T follicular helper cell (primary cell): ENCODE measurements around the gene VPS13D.

ENCODE experiments used
- DNase-seq: peaks from one replicate; pipeline ENCODE4 v3.0.0-alpha.2; 2020; ENCODE audit warnings: low read depth

The VPS13D gene

GRCh38 chr1:12232221-12232620 lies 2.4 kb downstream of the VPS13D start:
- DNase-seq, result no peak

- no peak for DNase-seq
Observed at GRCh38 chr1:12244078-12244477, 14.2 kb downstream of the VPS13D start.

GRCh38 chr1:12244585-12244984 lies 14.8 kb downstream of the VPS13D start:
- DNase-seq, result no peak

GRCh38 chr1:12245116-12245515 lies 15.3 kb downstream of the VPS13D start:
- no peak for DNase-seq

GRCh38 chr1:12245733-12246132 lies 15.9 kb downstream of the VPS13D start:
- no peak for DNase-seq

GRCh38 chr1:12246584-12246983 lies 16.8 kb downstream of the VPS13D start:
- DNase-seq, result no peak

- DNase-seq, result no peak
Observed at GRCh38 chr1:12249181-12249580, 19.4 kb downstream of the VPS13D start.

- no peak for DNase-seq
Observed at GRCh38 chr1:12249748-12250147, 19.9 kb downstream of the VPS13D start.

- no peak for DNase-seq
Observed at GRCh38 chr1:12251442-12251841, 21.6 kb downstream of the VPS13D start.

- no peak for DNase-seq
Observed at GRCh38 chr1:12255913-12256312, 26.1 kb downstream of the VPS13D start.

GRCh38 chr1:12258272-12258671 lies 28.4 kb downstream of the VPS13D start:
- no peak for DNase-seq

GRCh38 chr1:12269351-12269750 lies 39.5 kb downstream of the VPS13D start:
- no peak for DNase-seq

- DNase-seq, result no peak
Observed at GRCh38 chr1:12271033-12271432, 41.2 kb downstream of the VPS13D start.

GRCh38 chr1:12272770-12273169 lies 42.9 kb downstream of the VPS13D start:
- DNase-seq, result no peak

GRCh38 chr1:12275370-12275769 lies 45.5 kb downstream of the VPS13D start:
- peak; percentile 7 for DNase-seq

- DNase-seq, result no peak
Observed at GRCh38 chr1:12276225-12276624, 46.4 kb downstream of the VPS13D start.

- no peak for DNase-seq
Observed at GRCh38 chr1:12279003-12279402, 49.2 kb downstream of the VPS13D start.

- no peak for DNase-seq
Observed at GRCh38 chr1:12279728-12280464, 50.1 kb downstream of the VPS13D start.

- DNase-seq, result no peak
Observed at GRCh38 chr1:12282142-12282541, 52.3 kb downstream of the VPS13D start.

GRCh38 chr1:12284486-12284885 lies 54.7 kb downstream of the VPS13D start:
- no peak for DNase-seq

- no peak for DNase-seq
Observed at GRCh38 chr1:12285496-12286143, 55.8 kb downstream of the VPS13D start.

GRCh38 chr1:12287869-12288268 lies 58.0 kb downstream of the VPS13D start:
- DNase-seq, result no peak

- DNase-seq, result no peak
Observed at GRCh38 chr1:12290828-12291227, 61.0 kb downstream of the VPS13D start.

GRCh38 chr1:12293416-12293815 lies 63.6 kb downstream of the VPS13D start:
- DNase-seq, result no peak
